HG03159 (cell line): ENCODE results near the gene COG6.

Experiments used
- ATAC-seq: cut with Tn5 transposase; IDR thresholded peaks from one replicate; pipeline ENCODE4 v1.9.1; 2021; ENCODE audit warnings: mild to moderate bottlenecking, moderate library complexity; ENCODE audit not compliant: unreplicated experiment

Gene COG6

GRCh38 chr13:39767791-39768517 is 112.5 kb downstream of the COG6 start:
- no peak for ATAC-seq

DNA sequence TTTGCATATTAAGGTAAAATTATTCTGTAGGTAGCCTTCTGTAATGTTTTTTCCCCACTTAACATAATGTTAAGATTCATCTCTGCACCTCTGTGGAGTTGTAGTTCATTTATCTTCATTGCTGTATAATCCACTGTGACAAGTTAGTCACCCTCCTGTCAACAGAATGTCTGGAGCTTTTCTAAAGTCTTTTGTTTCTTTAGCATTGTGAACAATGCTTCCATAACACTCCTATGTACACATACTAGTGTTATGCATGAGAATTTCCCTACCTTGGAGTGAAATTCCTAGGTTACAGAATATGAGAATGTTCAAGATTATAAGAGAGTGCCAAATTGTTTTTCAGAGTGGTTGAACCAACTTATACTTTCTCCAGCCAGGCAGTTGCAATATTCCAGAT is 113.5 kb downstream of the COG6 start:
- no peak for ATAC-seq

DNA sequence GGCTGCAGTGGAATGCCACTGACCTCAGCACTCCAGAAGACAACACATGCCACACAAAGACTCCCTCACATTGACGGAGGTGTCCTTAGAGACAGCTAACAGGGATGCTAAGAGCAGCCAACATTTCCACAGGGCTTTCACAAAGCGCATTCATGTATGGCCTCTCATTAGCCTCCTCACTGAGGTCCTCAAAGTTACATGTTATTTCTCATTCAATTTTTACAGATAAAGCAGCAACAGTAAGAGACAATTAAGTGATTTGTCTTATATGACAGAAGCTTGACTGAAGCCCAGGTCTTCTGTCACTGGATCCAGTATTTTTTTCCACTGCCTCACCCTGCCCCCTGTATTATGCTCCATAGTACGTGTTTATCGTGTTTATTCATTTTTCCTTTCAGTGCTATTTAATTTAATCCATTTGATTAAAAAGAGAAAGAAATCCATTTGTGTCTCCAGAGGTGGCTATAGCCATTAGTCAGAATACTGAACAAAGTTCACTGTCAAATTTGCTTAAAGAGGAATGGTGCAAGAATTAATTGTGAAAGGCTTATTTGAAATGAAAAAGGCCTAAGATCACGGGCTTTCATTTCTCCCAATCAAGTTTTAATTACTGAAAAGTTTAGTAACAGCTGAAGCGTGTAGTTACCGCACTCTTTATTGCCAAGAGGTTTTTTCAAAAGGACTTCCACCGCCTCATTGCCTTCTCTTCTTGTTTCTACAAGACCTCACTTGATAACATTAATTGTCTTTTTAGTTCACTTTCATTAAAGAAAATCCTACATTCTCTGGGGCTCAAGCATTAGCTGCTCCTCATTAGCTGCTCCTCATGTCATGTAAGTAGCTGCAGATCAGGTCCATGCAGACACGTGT is 115.0 kb downstream of the COG6 start:
- ATAC-seq: no peak

GRCh38 chr13:39773833-39774232 is 118.4 kb downstream of the COG6 start:
- ATAC-seq: no peak

DNA sequence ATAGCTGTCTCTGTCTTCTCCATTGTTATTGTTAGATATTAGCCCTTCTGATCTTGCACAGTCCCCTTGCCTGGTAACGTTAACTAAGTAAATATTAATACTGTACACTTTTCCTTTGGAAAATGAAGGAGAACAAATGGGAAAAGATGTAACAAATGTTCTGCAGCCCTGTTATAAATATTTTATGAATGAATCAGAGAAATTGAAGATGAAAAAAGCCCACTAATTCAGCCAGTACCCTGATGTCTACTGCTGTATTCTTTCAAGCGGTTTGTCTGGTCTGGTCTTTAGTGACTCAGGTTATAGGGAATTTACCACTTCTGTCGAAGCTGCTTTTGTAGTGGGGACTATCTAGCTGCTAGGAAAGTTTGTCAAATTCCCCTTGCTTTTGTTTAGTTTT is 121.0 kb downstream of the COG6 start:
- ATAC-seq: no peak

- no peak for ATAC-seq
Observed at GRCh38 chr13:39777021-39777420, 121.6 kb downstream of the COG6 start.

GRCh38 chr13:39777527-39778061 is 122.1 kb downstream of the COG6 start:
- ATAC-seq: no peak

DNA sequence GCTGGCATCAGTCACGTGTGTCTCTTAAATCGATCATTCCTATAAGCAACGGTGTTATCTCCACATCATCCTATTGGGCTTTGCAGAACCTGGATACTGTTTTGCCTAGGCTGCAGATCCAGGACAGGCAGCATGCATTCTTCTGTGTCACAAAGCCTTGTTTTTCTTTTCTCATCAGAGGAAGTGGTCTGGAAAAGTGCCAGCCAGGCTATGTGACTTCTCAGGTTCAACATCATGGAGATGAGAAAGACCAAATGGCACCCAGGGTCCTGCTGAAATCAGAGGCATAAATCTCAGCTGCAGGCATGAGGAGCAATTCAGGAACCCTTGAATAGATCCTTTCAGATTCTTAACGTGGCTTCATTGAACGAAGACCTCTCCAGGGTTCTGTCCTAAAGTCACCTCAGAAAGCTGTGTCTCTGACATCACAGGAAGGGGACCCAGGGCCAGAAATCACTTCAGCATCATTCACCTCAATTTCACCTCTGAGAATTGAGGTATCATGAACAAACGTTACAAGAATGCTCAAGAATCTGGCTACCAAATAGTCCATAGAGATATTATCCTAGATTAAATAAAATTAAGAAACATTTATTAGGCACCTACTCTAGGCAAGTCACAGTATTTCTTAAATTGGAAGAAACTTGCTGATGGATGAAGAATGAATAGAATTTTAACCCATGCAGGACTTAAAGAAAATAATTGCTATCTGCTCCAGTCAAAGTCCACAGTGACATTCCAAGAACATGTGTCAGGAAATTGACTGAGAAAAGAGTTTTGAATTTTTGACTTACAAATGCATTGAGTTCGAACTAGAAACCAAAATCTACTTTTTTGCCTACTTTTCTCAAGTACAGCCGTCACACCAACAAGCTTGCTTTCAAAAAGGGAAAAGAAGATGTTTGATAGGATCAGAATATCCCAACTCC is 124.1 kb downstream of the COG6 start:
- ATAC-seq: no peak

GRCh38 chr13:39780711-39781110 is 125.2 kb downstream of the COG6 start:
- ATAC-seq: no peak

GRCh38 chr13:39781381-39781780 is 125.9 kb downstream of the COG6 start:
- ATAC-seq: no peak

GRCh38 chr13:39783051-39783450 is 127.6 kb downstream of the COG6 start:
- ATAC-seq: no peak

DNA sequence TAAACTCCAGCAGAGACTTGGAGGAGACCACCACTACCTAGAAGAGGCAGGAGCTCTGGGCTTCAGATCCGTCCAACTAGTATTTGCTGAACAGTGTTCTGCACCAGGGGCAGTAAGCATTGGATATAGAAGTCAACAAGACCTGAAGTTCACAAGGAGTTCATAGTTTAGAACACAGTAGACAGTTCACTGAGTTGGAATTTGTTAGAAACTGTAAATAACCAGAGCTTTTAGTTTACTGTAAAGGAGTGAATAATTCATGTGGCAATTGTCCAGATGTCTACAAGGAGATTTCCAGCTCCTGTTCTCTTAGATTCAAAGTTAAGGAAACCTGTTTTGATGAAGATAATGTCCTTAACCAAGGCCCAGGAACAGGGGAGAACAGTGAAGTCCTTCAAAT is 128.9 kb downstream of the COG6 start:
- no peak for ATAC-seq

GRCh38 chr13:39786091-39786490 is 130.6 kb downstream of the COG6 start:
- no peak for ATAC-seq

- no peak for ATAC-seq
Observed at GRCh38 chr13:39787086-39787487, 131.6 kb downstream of the COG6 start.

- ATAC-seq: no peak
Observed at GRCh38 chr13:39788102-39788501, 132.6 kb downstream of the COG6 start.

GRCh38 chr13:39789451-39789850 is 134.0 kb downstream of the COG6 start:
- ATAC-seq: no peak
